GM12891 (cell line): ENCODE results near the gene HAPLN1. TPM values are rescaled to one million over a fixed set of nuclear protein-coding genes. Genes with fewer than 3 reads are reported as not detected.

Experiments used
- DNase-seq: peaks from one replicate; pipeline ENCODE4 v3.0.0; 2011; ENCODE audit warnings: low spot score; ENCODE audit not compliant: insufficient read length
- FAIRE-seq: peaks from 2 replicates; lab custom pipeline; 2011; peaks lifted over from hg19 to GRCh38; lab: Jason Lieb, UNC
- PAX5 ChIP-seq: IDR thresholded peaks from 2 replicates; pipeline ENCODE4 v1.6.1; 2011; ENCODE audit warnings: low read length, moderate library complexity, mild to moderate bottlenecking; ENCODE audit not compliant: insufficient read depth, severe bottlenecking
- POLR2A ChIP-seq: IDR thresholded peaks from 2 replicates; pipeline ENCODE4 v1.6.1; 2011; ENCODE audit warnings: low read depth, low read length, control low read depth
- POLR2AphosphoS5 ChIP-seq: IDR thresholded peaks from 2 replicates; pipeline ENCODE4 v1.6.1; 2011; ENCODE audit warnings: low read depth, low read length, control low read depth
- POU2F2 ChIP-seq: IDR thresholded peaks from 2 replicates; pipeline ENCODE4 v1.6.1; 2011; ENCODE audit warnings: low read depth, mild to moderate bottlenecking, control low read depth, low read length, moderate library complexity
- SPI1 ChIP-seq: IDR thresholded peaks from 2 replicates; pipeline ENCODE4 v1.6.1; 2011; ENCODE audit warnings: low read depth, low read length, control low read depth
- TAF1 ChIP-seq: IDR thresholded peaks from 2 replicates; pipeline ENCODE4 v1.6.1; 2011; ENCODE audit warnings: low read depth, low read length, control low read depth
- polyA plus RNA-seq: library from polyadenylated mRNA; unstranded; fragments of >200 nt; gene quantifications from one replicate; pipeline ENCODE4 v1.2.1, GENCODE V29; 2012; ENCODE audit warnings: low read depth, missing spikeins, inconsistent platforms; ENCODE audit not compliant: missing spikeins

Gene HAPLN1
- not detected for polyA plus RNA-seq

DNA sequence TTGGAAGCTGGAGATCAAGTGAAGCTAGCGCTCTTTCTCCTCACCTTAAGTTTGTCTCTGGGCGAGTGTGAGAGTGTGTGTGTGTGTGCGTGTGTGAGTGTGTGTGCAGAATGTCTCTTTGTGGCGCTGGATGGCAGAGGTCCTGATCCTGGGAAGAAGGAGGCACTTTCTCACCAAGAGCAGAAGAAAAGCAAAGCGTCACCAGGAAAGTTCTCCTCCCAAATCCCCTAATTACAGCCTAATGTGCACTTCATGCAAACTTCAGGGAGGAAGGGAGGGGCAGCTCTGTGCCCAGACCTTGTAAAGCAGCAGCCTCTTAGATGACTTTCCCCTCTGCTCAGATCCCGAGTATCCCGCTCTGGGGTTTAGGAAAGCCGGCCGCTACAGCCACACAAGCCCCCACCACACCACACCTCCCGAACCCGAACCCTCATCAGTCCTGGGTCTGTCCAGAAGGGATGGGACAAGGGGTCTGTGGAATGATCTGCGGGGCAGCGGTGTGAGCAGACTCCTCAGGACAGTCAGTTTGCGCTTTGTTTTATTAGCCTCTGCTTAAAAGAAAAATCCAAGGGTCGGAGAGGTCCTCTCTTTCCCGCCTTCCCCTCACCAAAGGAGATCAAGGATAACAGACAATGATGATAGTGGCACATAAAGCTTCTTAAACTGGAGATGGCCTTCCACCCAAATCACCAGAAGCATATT, at the start of gene HAPLN1:
TSS of gene HAPLN1 (minus strand) at position 20 of the 702 bp plus-strand sequence. CDS start 47,332 bp downstream, outside the sequence.
- FAIRE-seq (no peak), DNase-seq (no peak)
- TF ChIP-seq SPI1 (no peak), POLR2A (no peak), POLR2AphosphoS5 (no peak)

DNA sequence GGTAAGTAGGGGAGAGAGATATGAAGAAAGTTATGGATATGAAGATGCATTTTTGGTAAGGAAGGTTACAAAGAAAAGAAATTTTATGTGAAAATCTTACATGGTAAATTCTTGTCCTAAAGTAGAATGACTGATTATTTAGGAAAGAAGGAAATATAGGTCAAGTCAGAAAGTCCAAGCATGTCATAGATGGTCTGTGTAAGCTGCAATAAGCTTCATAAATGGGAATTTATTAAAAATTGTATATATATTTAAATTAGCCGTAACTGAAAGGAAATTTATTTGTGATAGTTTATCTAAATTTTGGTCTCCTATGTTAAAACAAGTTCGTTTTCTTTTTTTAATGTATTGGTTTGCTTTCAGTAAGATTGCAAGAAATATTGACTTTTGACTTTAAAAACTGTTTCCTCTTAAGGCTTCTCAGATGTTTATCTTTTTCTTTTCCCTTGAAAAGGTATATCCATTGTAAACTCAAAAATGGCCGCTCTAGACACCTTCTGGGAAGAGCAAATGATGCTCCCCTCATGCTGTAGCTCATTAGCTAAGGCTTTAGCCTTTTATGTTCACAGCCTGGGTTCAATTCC, 46.8 kb upstream of the HAPLN1 start:
- FAIRE-seq = no peak
- TF ChIP-seq POU2F2 = no peak
- no peak for TF ChIP-seq POLR2A
- TF ChIP-seq PAX5 = no peak
- no peak for TF ChIP-seq POLR2AphosphoS5
- no peak for TF ChIP-seq TAF1
- TF ChIP-seq SPI1 = no peak
- DNase-seq = no peak

DNA sequence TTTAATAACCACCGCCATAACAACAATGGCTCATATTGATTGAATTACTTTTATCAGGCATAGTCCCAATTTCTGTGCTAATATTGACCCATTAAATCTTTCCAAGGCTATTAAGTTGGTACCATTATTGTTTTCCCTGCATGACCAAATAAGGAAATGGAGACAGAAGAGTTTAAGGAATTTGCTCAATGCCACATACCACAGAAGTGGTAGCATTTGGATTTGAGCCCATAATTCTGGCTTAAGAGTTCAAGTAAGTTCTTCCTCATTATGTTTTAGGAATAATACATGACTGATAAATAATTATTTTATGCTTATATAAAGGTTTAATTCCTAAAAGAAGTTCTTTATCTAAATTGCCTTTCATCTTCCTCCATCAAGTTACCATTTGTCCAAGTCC, 43.4 kb upstream of the HAPLN1 start:
- FAIRE-seq (no peak), DNase-seq (no peak)
- TF ChIP-seq POU2F2 (no peak), TAF1 (no peak), SPI1 (no peak), POLR2A (no peak), POLR2AphosphoS5 (no peak), PAX5 (no peak)

DNA sequence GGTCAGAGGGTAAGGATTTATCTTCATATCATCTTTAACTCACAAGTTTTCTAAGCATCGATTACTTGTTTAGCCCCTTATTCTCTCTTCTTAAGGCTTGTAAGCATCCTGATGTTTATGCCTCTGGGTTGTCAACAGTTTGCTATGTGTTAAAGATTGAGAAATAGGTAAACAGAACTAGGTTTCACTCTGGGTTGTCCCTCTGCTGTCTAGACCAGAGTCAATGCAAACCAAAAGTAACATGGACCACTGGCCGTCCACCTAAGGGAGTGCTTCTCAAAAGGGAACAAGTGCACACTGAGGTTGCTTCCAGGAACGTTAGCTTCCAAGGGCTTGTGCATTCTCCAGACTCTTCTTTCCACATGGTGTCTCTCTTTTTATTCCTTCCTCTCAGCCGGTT, 39.9 kb upstream of the HAPLN1 start:
- TF ChIP-seq POU2F2 = no peak
- no peak for TF ChIP-seq POLR2AphosphoS5
- no peak for TF ChIP-seq SPI1
- TF ChIP-seq POLR2A = no peak
- no peak for TF ChIP-seq TAF1
- no peak for TF ChIP-seq PAX5
- FAIRE-seq = no peak
- DNase-seq = no peak

DNA sequence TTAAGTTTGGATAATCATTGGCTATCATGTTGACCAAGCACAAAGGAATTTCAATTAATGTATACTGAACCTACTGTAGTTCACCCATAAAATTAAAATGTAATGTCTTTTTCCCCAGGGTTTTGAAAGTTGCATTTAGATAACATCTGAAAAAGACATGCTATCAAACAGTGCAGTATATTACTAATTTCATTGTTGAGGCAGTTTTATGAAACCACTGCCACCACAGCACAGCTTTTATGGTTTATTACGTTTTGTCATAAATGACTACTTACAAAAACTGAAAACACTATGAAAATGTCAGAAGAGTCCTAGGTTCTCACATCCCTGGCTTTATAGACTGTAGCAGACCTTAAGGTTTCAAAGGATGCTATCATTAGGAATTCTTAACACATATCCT, 32.0 kb upstream of the HAPLN1 start:
- DNase-seq (no peak), FAIRE-seq (no peak)
- TF ChIP-seq POU2F2 (no peak), SPI1 (no peak), POLR2A (no peak), TAF1 (no peak), POLR2AphosphoS5 (no peak), PAX5 (no peak)

DNA sequence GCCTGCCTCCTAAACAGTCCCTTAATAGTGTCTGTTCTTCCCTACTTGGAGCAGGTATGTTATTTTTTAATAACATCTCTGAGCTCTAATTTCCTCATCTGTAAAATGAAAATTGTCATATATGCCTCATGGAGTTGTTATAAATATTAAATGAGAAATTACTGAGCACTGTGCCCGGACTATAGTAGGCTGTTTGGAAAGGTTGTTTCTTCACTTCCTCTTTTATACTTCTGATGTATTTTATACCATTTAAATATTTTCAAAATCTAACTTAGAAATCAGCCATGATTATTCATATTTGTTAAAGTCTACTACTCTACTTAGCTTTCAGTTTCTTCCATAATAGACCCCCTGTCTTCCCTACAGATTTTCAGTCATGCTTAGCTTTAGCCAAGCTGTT, 30.5 kb upstream of the HAPLN1 start:
- TF ChIP-seq SPI1 = peak; percentile 68
- no peak for TF ChIP-seq POLR2A
- no peak for TF ChIP-seq POLR2AphosphoS5
- FAIRE-seq = no peak
- DNase-seq = no peak

DNA sequence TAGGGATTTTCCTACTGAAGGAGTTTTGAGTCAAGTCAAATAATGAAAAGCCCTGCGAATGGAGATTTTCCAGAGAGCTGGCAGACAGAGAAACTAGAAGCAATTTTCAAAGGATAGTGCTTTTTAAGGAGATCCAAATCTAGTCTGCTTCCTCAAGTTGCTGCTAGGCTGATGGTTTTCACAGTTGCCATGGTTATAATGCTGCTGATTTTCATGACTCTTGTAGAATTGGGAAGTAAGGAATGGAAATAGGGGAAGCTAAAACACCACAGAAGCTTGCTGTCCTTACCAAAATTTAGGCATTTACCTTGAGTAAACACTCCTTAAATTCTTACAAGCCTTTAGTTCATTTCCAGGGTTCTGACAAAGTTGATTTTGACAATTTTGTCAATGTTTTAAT, 30.1 kb upstream of the HAPLN1 start:
- TF ChIP-seq POU2F2 = no peak
- TF ChIP-seq PAX5 = no peak
- TF ChIP-seq SPI1 = no peak
- no peak for TF ChIP-seq POLR2A
- no peak for TF ChIP-seq TAF1
- TF ChIP-seq POLR2AphosphoS5 = no peak
- DNase-seq = no peak
- no peak for FAIRE-seq

DNA sequence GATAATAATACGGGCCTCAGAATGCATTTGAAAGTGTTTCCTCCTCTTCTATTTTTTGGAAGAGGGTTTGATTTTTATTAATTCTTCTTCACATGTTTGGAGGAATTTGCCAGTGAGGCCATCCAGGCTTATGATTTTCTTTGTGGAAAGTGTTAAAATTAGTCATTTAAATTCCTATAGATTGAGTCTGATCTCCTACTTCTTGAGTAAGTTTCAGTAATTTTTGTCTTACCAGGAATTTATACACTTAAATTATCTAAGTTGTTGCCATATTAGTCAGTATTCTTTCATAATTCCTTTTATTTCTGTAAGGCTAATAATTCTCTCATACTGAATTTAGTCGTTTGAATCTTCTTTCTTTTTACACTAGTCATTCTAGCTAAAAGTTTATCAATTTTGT, 25.2 kb upstream of the HAPLN1 start:
- FAIRE-seq (no peak), DNase-seq (no peak)
- TF ChIP-seq POLR2AphosphoS5 = no peak
- TF ChIP-seq POU2F2 = no peak
- TF ChIP-seq TAF1 = no peak

DNA sequence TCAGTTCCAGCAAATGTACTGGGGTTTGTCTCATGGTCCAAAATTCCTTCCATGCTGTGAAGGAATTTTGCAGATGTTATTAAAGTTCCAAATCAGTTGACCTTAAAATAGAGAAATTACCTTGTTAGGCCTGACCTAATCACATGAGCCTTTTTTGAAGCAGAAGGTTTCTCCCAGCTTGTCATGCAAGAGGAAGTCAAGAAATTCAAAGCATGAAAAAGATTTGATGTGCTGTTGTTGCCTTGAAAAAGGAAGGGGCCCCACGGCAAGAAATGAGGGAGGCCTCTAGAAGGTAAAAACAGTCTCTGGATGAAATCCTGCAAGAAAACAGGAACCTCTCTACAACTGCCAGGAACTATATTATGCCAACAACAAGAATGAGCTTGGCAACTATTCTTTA, 24.2 kb upstream of the HAPLN1 start:
- no peak for TF ChIP-seq POLR2A
- TF ChIP-seq SPI1 = no peak
- no peak for TF ChIP-seq POU2F2
- no peak for TF ChIP-seq PAX5
- TF ChIP-seq POLR2AphosphoS5 = no peak
- TF ChIP-seq TAF1 = no peak
- no peak for FAIRE-seq
- no peak for DNase-seq

DNA sequence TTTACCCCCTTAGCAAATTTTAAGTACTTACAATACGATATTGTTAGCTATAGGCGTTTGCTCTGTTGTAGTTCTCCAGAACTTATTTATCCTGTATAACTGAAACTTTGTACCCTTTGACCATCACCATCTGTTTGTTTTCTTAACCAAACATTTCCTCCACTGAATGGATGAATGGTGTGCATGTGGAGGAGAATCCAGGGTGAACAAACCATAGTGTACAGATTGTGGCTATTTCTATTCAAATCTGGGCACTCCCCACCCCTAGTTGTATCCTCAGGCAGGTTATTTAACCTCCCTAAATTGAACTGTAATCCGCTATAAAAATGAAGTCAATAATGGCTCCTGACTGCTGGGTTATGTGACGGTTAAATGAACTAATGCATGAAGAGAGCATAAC, 21.4 kb upstream of the HAPLN1 start:
- TF ChIP-seq POLR2A (no peak), PAX5 (no peak), TAF1 (no peak), POU2F2 (no peak)
- DNase-seq = no peak

More for the DNA sequence above, 21.4 kb upstream of the HAPLN1 start:
- FAIRE-seq = peak; percentile 5
